Measurements from ENCODE around the gene TYMP. TPM values are rescaled to one million over a fixed set of nuclear protein-coding genes. Genes with fewer than 3 reads are reported as not detected.

TYMP gene
- total RNA-seq, 1 experiment from 2014 or later, result 56.0 TPM

GRCh38 chr22:50482107-50483074 lies 47.4 kb downstream of the TYMP start:
- in situ Hi-C loops (cut with HindIII; ENCODE audit: low pct_unique_long_range_greater_than_20kb, low sequenced_read_pairs), result no loop called here

GRCh38 chr22:50481440-50482106 lies 48.2 kb downstream of the TYMP start, which contains the start of gene ADM2:
TSS of gene ADM2 (plus strand) at chr22:50481543. CDS start at chr22:50481848, 305 bp downstream.
- Histone ChIP-seq H3K4me1 (ENCODE audit: control insufficient read depth, insufficient read depth, low read length) (peaks cover 13% of the 10 kb centered on the region), H3K27me3 (ENCODE audit: control insufficient read depth, insufficient read depth, low read length) (no peaks in the 10 kb centered on the region), H3K36me3 (ENCODE audit: control insufficient read depth, insufficient read depth, low read length) (no peaks in the 10 kb centered on the region), H3K4me3 (ENCODE audit: low read depth in 2 of 2, low read length in 2 of 2) (peak within 1 kb of the TSS; percentile 57 to 72), H3K27ac (ENCODE audit: low read length) (peak within 1 kb of the TSS; percentile 63; the same call in 1 of the 2 replicates), H3K9me3 (ENCODE audit: control insufficient read depth, insufficient read depth, low read depth, low read length) (no peaks in the 10 kb centered on the region)
- CTCF ChIA-PET, result no interaction called here
- TF ChIP-seq CTCF (IDR thresholded peaks at IDR 0.05), result no peak
- TF ChIP-seq, protein P1, sequence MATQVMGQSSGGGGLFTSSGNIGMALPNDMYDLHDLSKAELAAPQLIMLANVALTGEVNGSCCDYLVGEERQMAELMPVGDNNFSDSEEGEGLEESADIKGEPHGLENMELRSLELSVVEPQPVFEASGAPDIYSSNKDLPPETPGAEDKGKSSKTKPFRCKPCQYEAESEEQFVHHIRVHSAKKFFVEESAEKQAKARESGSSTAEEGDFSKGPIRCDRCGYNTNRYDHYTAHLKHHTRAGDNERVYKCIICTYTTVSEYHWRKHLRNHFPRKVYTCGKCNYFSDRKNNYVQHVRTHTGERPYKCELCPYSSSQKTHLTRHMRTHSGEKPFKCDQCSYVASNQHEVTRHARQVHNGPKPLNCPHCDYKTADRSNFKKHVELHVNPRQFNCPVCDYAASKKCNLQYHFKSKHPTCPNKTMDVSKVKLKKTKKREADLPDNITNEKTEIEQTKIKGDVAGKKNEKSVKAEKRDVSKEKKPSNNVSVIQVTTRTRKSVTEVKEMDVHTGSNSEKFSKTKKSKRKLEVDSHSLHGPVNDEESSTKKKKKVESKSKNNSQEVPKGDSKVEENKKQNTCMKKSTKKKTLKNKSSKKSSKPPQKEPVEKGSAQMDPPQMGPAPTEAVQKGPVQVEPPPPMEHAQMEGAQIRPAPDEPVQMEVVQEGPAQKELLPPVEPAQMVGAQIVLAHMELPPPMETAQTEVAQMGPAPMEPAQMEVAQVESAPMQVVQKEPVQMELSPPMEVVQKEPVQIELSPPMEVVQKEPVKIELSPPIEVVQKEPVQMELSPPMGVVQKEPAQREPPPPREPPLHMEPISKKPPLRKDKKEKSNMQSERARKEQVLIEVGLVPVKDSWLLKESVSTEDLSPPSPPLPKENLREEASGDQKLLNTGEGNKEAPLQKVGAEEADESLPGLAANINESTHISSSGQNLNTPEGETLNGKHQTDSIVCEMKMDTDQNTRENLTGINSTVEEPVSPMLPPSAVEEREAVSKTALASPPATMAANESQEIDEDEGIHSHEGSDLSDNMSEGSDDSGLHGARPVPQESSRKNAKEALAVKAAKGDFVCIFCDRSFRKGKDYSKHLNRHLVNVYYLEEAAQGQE (IDR thresholded peaks at IDR 0.05; ENCODE audit: insufficient read depth in 1 of 2, low read depth in 2 of 2, low read length in 1 of 2), result no peak
- TF ChIP-seq POLR2AphosphoS5 (IDR thresholded peaks at IDR 0.05; ENCODE audit: low read depth, low read length), result no peak
- TF ChIP-seq SIN3A (IDR thresholded peaks at IDR 0.05; ENCODE audit: borderline replicate concordance, insufficient read depth, low read depth, low read length), result no peak
- TF ChIP-seq TCF7L2 (IDR thresholded peaks at IDR 0.05; ENCODE audit: low read depth, low read length), result no peak
- in situ Hi-C loops (cut with HindIII; ENCODE audit: low pct_unique_long_range_greater_than_20kb, low sequenced_read_pairs) (no loop called here), intact Hi-C loops (cut with micrococcal nuclease; ENCODE audit: unreplicated experiment) (no loop called here)
- no peak for DNase-seq (ENCODE audit: low read depth, low spot score)
- no TSS peak for BruUV-seq (replicated peaks)
- POLR2A ChIA-PET, result no interaction called here
- ATAC-seq, result peak; percentile 69

More at GRCh38 chr22:50482107-50483074, 47.4 kb downstream of the TYMP start:
- H3K36me3 ChIP-seq (ENCODE audit: control insufficient read depth, insufficient read depth, low read length), result no peaks in the 10 kb centered on the region
- no peaks in the 10 kb centered on the region for H3K27me3 ChIP-seq (ENCODE audit: control insufficient read depth, insufficient read depth, low read length)
- intact Hi-C loops (cut with micrococcal nuclease; ENCODE audit: unreplicated experiment), result no loop called here
- no TSS peak for BruUV-seq (replicated peaks)
- DNase-seq (ENCODE audit: low read depth, low spot score), result no peak
- peaks cover 13% of the 10 kb centered on the region for H3K4me1 ChIP-seq (ENCODE audit: control insufficient read depth, insufficient read depth, low read length)
- peak overlapping the region; percentile 57 to 72 for H3K4me3 ChIP-seq (ENCODE audit: low read depth in 2 of 2, low read length in 2 of 2)
- no peaks in the 10 kb centered on the region for H3K9me3 ChIP-seq (ENCODE audit: control insufficient read depth, insufficient read depth, low read depth, low read length)
- H3K27ac ChIP-seq (ENCODE audit: low read length), result peak overlapping the region; percentile 63; the same call in 1 of the 2 replicates
- no peak for TF ChIP-seq CTCF (IDR thresholded peaks at IDR 0.05)
- TF ChIP-seq, protein P1 (IDR thresholded peaks at IDR 0.05; ENCODE audit: insufficient read depth in 1 of 2, low read depth in 2 of 2, low read length in 1 of 2), result no peak
- TF ChIP-seq TCF7L2 (IDR thresholded peaks at IDR 0.05; ENCODE audit: low read depth, low read length), result no peak
- TF ChIP-seq SIN3A (IDR thresholded peaks at IDR 0.05; ENCODE audit: borderline replicate concordance, insufficient read depth, low read depth, low read length), result no peak
- TF ChIP-seq POLR2AphosphoS5 (IDR thresholded peaks at IDR 0.05; ENCODE audit: low read depth, low read length), result no peak
- POLR2A ChIA-PET, result no interaction called here
- CTCF ChIA-PET, result no interaction called here
- ATAC-seq, result no peak
